ENCODE measurements around the gene SLC35C1. TPM values are rescaled to one million over a fixed set of nuclear protein-coding genes. Genes with fewer than 3 reads are reported as not detected.
"Not testable (repeated sequence)": the region's sequence is repeated elsewhere in the genome, so short reads cannot be mapped to it uniquely, and the experiment has no call there.

SLC35C1 gene
- total RNA-seq, 1 experiment from 2014 or later, result 10.4 TPM

DNA sequence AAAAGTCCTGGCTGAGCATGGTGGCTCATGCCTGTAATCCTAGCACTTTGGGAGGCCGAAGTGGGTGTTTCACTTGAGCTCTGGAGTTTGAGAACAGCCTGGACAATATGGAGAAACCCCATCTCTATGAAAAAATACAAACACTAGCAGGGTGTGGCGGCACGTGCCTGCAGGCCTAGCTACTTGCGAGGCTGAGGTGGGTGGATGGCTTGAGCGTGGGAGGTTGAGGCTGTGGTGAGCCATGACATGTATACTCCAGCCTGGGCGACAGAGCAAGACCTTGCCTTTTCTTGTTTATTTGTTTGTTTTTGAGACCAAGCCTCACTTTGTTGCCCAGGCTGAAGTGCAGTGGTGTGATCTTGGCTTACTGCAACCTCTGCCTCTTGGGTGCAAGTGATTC, 34.3 kb downstream of the SLC35C1 start:
- no peaks in the 10 kb centered on the region for H3K4me1 Mint-ChIP-seq
- no peak overlapping the region for H3K4me3 Mint-ChIP-seq
- ChIA-PET POLR2A (no interaction called here), CTCF (no interaction called here)
- H3K27ac Mint-ChIP-seq, result no peak overlapping the region
- DNase-seq (ENCODE audit: low spot score), result no peak
- H3K27me3 Mint-ChIP-seq (ENCODE audit: low read depth), result peaks cover 35% of the 10 kb centered on the region
- no peaks in the 10 kb centered on the region for H3K36me3 Mint-ChIP-seq
- H3K9me3 Mint-ChIP-seq, result peaks cover 8% of the 10 kb centered on the region; the same call in 1 of the 2 replicates
- TF ChIP-seq, protein P1, sequence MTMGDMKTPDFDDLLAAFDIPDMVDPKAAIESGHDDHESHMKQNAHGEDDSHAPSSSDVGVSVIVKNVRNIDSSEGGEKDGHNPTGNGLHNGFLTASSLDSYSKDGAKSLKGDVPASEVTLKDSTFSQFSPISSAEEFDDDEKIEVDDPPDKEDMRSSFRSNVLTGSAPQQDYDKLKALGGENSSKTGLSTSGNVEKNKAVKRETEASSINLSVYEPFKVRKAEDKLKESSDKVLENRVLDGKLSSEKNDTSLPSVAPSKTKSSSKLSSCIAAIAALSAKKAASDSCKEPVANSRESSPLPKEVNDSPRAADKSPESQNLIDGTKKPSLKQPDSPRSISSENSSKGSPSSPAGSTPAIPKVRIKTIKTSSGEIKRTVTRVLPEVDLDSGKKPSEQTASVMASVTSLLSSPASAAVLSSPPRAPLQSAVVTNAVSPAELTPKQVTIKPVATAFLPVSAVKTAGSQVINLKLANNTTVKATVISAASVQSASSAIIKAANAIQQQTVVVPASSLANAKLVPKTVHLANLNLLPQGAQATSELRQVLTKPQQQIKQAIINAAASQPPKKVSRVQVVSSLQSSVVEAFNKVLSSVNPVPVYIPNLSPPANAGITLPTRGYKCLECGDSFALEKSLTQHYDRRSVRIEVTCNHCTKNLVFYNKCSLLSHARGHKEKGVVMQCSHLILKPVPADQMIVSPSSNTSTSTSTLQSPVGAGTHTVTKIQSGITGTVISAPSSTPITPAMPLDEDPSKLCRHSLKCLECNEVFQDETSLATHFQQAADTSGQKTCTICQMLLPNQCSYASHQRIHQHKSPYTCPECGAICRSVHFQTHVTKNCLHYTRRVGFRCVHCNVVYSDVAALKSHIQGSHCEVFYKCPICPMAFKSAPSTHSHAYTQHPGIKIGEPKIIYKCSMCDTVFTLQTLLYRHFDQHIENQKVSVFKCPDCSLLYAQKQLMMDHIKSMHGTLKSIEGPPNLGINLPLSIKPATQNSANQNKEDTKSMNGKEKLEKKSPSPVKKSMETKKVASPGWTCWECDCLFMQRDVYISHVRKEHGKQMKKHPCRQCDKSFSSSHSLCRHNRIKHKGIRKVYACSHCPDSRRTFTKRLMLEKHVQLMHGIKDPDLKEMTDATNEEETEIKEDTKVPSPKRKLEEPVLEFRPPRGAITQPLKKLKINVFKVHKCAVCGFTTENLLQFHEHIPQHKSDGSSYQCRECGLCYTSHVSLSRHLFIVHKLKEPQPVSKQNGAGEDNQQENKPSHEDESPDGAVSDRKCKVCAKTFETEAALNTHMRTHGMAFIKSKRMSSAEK (CRISPR knock-in tag; IDR thresholded peaks at IDR 0.05; ENCODE audit: borderline replicate concordance), result no peak
- TF ChIP-seq NFE2L1 (CRISPR knock-in tag; IDR thresholded peaks at IDR 0.05) (no peak), MYBL2 (CRISPR knock-in tag; IDR thresholded peaks at IDR 0.05) (no peak), RORB (CRISPR knock-in tag; IDR thresholded peaks at IDR 0.05) (no peak), NFYB (CRISPR knock-in tag; conservative IDR thresholded peaks at IDR 0.05; ENCODE audit: low read depth) (no peak), SMAD4 (CRISPR knock-in tag; IDR thresholded peaks at IDR 0.05) (no peak), IRF2 (CRISPR knock-in tag; IDR thresholded peaks at IDR 0.05; ENCODE audit: borderline replicate concordance, low read depth) (no peak), CREM (CRISPR knock-in tag; IDR thresholded peaks at IDR 0.05) (no peak), FOXJ3 (CRISPR knock-in tag; IDR thresholded peaks at IDR 0.05; ENCODE audit: borderline replicate concordance) (no peak), ESRRA (CRISPR knock-in tag; IDR thresholded peaks at IDR 0.05; ENCODE audit: borderline replicate concordance) (no peak), TEAD1 (CRISPR knock-in tag; IDR thresholded peaks at IDR 0.05) (no peak), CBFB (CRISPR knock-in tag; IDR thresholded peaks at IDR 0.05; ENCODE audit: low read depth) (no peak)
- TF ChIP-seq, protein P2, sequence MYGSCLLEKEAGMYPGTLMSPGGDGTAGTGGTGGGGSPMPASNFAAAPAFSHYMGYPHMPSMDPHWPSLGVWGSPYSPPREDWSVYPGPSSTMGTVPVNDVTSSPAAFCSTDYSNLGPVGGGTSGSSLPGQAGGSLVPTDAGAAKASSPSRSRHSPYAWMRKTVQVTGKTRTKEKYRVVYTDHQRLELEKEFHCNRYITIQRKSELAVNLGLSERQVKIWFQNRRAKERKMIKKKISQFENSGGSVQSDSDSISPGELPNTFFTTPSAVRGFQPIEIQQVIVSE (CRISPR knock-in tag; IDR thresholded peaks at IDR 0.05; ENCODE audit: borderline replicate concordance), result no peak
- TF ChIP-seq, protein P3, sequence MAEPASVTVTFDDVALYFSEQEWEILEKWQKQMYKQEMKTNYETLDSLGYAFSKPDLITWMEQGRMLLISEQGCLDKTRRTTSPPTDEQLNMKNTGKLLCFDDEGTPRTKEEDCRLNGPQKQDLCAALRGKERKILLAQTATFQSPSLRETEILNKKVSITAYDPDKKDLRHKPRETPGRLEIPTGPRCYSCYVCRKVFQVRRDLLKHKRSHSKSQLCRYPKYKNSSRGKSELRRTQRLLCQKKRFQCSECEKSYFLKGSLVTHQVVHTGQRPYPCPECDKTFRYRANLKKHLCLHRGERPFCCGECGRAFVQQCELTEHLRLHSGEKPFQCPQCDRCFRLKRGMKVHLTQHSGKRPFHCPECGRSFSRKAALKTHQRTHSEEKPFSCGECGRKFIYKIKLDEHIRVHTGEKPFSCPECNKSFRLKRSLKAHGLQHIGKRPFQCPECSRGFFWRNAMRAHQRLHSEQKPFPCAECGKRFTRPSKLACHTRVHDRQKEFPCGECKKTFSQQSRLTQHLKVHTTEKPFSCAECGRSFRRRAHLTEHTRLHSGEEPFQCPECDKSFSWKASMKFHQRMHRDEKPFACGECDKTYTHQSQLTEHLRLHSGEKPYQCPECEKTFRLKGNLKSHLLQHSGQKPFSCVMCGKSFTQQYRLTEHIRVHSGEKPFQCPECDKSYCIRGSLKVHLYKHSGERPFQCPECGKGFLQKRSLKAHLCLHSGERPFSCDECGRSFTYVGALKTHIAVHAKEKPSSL (CRISPR knock-in tag; conservative IDR thresholded peaks at IDR 0.05), result no peak
- TF ChIP-seq, protein P4, sequence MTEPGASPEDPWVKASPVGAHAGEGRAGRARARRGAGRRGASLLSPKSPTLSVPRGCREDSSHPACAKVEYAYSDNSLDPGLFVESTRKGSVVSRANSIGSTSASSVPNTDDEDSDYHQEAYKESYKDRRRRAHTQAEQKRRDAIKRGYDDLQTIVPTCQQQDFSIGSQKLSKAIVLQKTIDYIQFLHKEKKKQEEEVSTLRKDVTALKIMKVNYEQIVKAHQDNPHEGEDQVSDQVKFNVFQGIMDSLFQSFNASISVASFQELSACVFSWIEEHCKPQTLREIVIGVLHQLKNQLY (CRISPR knock-in tag; IDR thresholded peaks at IDR 0.05), result no peak
- ATAC-seq, result no peak

DNA sequence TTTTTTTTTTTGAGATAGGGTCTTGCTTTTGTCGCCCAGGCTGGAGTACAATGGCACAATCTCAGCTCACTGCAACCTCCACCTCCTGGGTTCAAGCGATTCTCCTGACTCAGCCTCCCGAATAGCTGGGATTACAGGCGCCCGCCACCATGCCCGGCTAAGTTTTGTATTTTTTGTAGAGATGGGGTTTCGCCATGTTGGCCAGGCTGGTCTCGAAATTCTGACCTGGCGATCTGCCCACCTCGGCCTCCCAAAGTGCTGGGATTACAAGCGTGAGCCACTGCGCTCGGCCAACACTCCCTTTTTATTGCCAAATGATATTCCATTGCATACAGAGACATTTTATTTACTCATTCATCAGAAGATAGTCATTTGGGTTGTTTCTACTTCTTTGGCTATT, 35.3 kb downstream of the SLC35C1 start:
- CTCF ChIA-PET; DNase-seq (ENCODE audit: low spot score); H3K4me1 Mint-ChIP-seq; H3K9me3 Mint-ChIP-seq; ATAC-seq; POLR2A ChIA-PET; H3K27ac Mint-ChIP-seq; H3K36me3 Mint-ChIP-seq; H3K4me3 Mint-ChIP-seq: not testable (repeated sequence)
- peaks cover 41% of the 10 kb centered on the region for H3K27me3 Mint-ChIP-seq (ENCODE audit: low read depth)

Data from WTC11 (cell line).